ENCODE data around the gene MAPRE3. TPM values are rescaled to one million over a fixed set of nuclear protein-coding genes. Genes with fewer than 3 reads are reported as not detected.

Gene MAPRE3
- total and polyA plus RNA-seq, 9 of the 15 experiments (the other 6 are each of a cell fraction or from before 2014, with no cell fraction given): 0.70 to 43.2 (median 12.6) TPM

DNA sequence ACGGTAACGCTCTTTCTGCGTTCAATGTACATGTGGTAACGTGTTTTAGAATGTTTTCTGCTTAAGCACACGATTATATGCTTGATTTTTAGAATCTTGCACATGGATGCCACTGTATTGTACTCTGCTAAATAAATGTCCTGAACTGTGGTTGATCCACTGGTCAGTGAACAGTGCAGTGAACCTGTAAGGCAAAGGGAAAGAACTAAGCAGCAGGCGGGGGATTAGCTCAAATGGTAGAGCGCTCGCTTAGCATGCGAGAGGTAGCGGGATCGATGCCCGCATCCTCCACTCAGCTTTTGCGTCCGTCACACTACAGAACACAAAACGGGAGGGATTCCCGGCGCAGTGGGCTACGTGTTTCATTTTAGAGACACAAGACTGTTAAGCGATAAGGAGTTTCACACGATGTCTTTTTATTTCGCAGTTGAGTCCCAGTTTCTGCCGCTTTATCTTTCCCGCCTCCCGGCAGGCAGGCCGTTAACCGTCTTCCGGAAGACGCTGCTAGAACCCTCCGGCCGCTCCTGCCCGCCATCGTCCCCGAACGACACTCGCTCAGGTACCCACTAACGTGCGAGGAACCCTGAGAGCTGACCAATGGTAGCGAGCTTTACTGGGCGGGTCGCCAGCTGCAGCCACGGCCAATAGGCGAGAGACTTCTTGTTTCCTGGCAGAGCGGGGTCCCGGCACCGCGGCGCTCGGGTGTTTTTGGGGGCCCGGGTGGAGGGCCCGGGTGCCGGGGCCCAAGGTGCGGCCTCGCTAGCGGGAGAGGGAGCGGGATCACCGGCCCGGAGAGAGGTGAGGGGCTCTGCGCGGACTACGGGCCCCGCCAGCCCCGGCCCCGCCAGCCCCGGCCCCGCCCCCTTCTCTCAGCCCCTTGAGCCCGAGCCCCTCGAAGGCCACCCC lies 80.8 kb downstream of the MAPRE3 start, which contains the start of gene AGBL5 (continued):
- no peak for TF ChIP-seq ZBTB7A (IDR thresholded peaks at IDR 0.05; ENCODE audit: borderline replicate concordance, control insufficient read depth, low read depth, low read length)
- no peak for TF ChIP-seq ZNF695 (CRISPR knock-in tag; IDR thresholded peaks at IDR 0.05)
- TF ChIP-seq, protein P1, sequence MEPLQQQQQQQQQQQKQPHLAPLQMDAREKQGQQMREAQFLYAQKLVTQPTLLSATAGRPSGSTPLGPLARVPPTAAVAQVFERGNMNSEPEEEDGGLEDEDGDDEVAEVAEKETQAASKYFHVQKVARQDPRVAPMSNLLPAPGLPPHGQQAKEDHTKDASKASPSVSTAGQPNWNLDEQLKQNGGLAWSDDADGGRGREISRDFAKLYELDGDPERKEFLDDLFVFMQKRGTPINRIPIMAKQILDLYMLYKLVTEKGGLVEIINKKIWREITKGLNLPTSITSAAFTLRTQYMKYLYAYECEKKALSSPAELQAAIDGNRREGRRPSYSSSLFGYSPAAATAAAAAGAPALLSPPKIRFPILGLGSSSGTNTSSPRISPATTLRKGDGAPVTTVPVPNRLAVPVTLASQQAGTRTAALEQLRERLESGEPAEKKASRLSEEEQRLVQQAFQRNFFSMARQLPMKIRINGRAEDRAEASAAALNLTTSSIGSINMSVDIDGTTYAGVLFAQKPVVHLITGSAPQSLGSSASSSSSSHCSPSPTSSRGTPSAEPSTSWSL (CRISPR knock-in tag; IDR thresholded peaks at IDR 0.05; ENCODE audit: borderline replicate concordance): peak; percentile 83; the same call in 1 of the 2 replicates
- TF ChIP-seq ZNF282 (CRISPR knock-in tag; IDR thresholded peaks at IDR 0.05): no peak
- no peak for TF ChIP-seq XRCC3 (IDR thresholded peaks at IDR 0.05)
- no peak for TF ChIP-seq ZNF347 (CRISPR knock-in tag; IDR thresholded peaks at IDR 0.05; ENCODE audit: low read depth)
- no peak for TF ChIP-seq XRCC4 (IDR thresholded peaks at IDR 0.05; ENCODE audit: extremely low read depth, insufficient read depth, insufficient read length)
- TF ChIP-seq ZNF354B (CRISPR knock-in tag; IDR thresholded peaks at IDR 0.05): no peak
- TF ChIP-seq GABPA (tag; conservative IDR thresholded peaks at IDR 0.05; ENCODE audit: low read depth): peak; percentile 76
- TF ChIP-seq SETDB1 (IDR thresholded peaks at IDR 0.05; ENCODE audit: low read length): no peak
- TF ChIP-seq, protein P2, sequence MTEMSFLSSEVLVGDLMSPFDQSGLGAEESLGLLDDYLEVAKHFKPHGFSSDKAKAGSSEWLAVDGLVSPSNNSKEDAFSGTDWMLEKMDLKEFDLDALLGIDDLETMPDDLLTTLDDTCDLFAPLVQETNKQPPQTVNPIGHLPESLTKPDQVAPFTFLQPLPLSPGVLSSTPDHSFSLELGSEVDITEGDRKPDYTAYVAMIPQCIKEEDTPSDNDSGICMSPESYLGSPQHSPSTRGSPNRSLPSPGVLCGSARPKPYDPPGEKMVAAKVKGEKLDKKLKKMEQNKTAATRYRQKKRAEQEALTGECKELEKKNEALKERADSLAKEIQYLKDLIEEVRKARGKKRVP (CRISPR knock-in tag; IDR thresholded peaks at IDR 0.05): no peak
- TF ChIP-seq, protein P3, sequence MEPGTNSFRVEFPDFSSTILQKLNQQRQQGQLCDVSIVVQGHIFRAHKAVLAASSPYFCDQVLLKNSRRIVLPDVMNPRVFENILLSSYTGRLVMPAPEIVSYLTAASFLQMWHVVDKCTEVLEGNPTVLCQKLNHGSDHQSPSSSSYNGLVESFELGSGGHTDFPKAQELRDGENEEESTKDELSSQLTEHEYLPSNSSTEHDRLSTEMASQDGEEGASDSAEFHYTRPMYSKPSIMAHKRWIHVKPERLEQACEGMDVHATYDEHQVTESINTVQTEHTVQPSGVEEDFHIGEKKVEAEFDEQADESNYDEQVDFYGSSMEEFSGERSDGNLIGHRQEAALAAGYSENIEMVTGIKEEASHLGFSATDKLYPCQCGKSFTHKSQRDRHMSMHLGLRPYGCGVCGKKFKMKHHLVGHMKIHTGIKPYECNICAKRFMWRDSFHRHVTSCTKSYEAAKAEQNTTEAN (CRISPR knock-in tag; IDR thresholded peaks at IDR 0.05): peak; percentile 84; the same call in 1 of the 2 replicates
- TF ChIP-seq POLR2A (conservative IDR thresholded peaks at IDR 0.05): peak; percentile 80
- no peak for TF ChIP-seq ZNF224 (CRISPR knock-in tag; IDR thresholded peaks at IDR 0.05)
- TF ChIP-seq KDM1A (IDR thresholded peaks at IDR 0.05): no peak
- no peak for TF ChIP-seq PCBP2 (IDR thresholded peaks at IDR 0.05; ENCODE audit: low read depth, low read length, poor library complexity, severe bottlenecking)
- TF ChIP-seq, protein P4, sequence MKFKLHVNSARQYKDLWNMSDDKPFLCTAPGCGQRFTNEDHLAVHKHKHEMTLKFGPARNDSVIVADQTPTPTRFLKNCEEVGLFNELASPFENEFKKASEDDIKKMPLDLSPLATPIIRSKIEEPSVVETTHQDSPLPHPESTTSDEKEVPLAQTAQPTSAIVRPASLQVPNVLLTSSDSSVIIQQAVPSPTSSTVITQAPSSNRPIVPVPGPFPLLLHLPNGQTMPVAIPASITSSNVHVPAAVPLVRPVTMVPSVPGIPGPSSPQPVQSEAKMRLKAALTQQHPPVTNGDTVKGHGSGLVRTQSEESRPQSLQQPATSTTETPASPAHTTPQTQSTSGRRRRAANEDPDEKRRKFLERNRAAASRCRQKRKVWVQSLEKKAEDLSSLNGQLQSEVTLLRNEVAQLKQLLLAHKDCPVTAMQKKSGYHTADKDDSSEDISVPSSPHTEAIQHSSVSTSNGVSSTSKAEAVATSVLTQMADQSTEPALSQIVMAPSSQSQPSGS (CRISPR knock-in tag; IDR thresholded peaks at IDR 0.05): no peak
- TF ChIP-seq MEF2D (tag; conservative IDR thresholded peaks at IDR 0.05; ENCODE audit: low read depth): peak; percentile 73
- TF ChIP-seq EP300 (IDR thresholded peaks at IDR 0.05; ENCODE audit: low read length): peak; percentile 67
- TF ChIP-seq MXI1 (IDR thresholded peaks at IDR 0.05; ENCODE audit: low read depth, low read length): no peak
- peak; percentile 100 for TF ChIP-seq POLR2H (tag; IDR thresholded peaks at IDR 0.05; ENCODE audit: low read depth)
- no peak for TF ChIP-seq MAFF (IDR thresholded peaks at IDR 0.05; ENCODE audit: low read length)
- TF ChIP-seq HNRNPUL1 (IDR thresholded peaks at IDR 0.05; ENCODE audit: low read length): peak; percentile 88
- TF ChIP-seq PHB2 (IDR thresholded peaks at IDR 0.05; ENCODE audit: low read depth): no peak; the same call in 1 of the 2 replicates
- TF ChIP-seq RBM39 (optimal IDR thresholded peaks at IDR 0.05; ENCODE audit: low read depth, low read length): peak; percentile 66

Data from K562 (cell line).